K562 (cell line): Measurements from ENCODE around the gene ABHD14A. TPM values are rescaled to one million over a fixed set of nuclear protein-coding genes. Genes with fewer than 3 reads are reported as not detected.

ENCODE experiments used
- ATF6 ChIP-seq: sonication (generic); formaldehyde crosslinking; IDR thresholded peaks from 2 replicates; pipeline ENCODE4 v1.4.0; 2020; ENCODE audit warnings: mild to moderate bottlenecking, missing genetic modification reagents
- CREM ChIP-seq: IDR thresholded peaks from 2 replicates; pipeline ENCODE4 v1.6.1; 2014; ENCODE audit warnings: antibody characterized with exemption, low read depth
- CTCF ChIP-seq, 3 experiments: IDR thresholded peaks in 2 of 3; conservative IDR thresholded peaks in 1 of 3; 2 replicates each; pipeline ENCODE4 v1.5.1; 2011 to 2012; ENCODE audit warnings: low read length in 3 of 3, mild to moderate bottlenecking in 3 of 3, control low read depth in 2 of 3, improper control_type of control experiment in 1 of 3, inconsistent platforms in 1 of 3, low read depth in 1 of 3, mixed read lengths in 1 of 3, moderate library complexity in 1 of 3; ENCODE audit not compliant: insufficient read depth in 2 of 3
- ELF2 ChIP-seq: fragments of 250-450 bp; sonication (Bioruptor Pico); IDR thresholded peaks from 2 replicates; pipeline ENCODE4 v1.5.0; 2021; ENCODE audit warnings: mild to moderate bottlenecking
- EP300 ChIP-seq: IDR thresholded peaks from 2 replicates; pipeline ENCODE4 v1.6.1; 2012; ENCODE audit warnings: low read length, improper control_type of control experiment
- ETS1 ChIP-seq: conservative IDR thresholded peaks from 2 replicates; pipeline ENCODE4 v1.6.1; 2011; ENCODE audit warnings: low read depth, mild to moderate bottlenecking, low read length; ENCODE audit not compliant: control insufficient read depth
- MAZ ChIP-seq, 2 experiments: fragments of 450-650 bp in 1 of 2; sonication (generic) in 1 of 2; formaldehyde crosslinking; IDR thresholded peaks in 1 of 2; conservative IDR thresholded peaks in 1 of 2; 2 replicates each; pipeline versions ENCODE4 v1.4.0 to v1.5.0; 2020; ENCODE audit warnings: mild to moderate bottlenecking in 1 of 2, missing genetic modification reagents in 1 of 2
- NEUROD1 ChIP-seq: fragments of 150-350 bp; IDR thresholded peaks from 2 replicates; pipeline ENCODE4 v1.6.1; 2014; ENCODE audit warnings: borderline replicate concordance, low read length, low read depth; ENCODE audit not compliant: partially characterized antibody
- POLR2H ChIP-seq: IDR thresholded peaks from 2 replicates; pipeline ENCODE4 v1.6.1; 2016; ENCODE audit warnings: missing genetic modification characterization, low read depth, mild to moderate bottlenecking, control low read depth, missing compliant biosample characterization, moderate library complexity
- RAD51 ChIP-seq: fragments of 450-650 bp; IDR thresholded peaks from 2 replicates; pipeline ENCODE4 v1.7.1; 2016; ENCODE audit warnings: low read depth, mild to moderate bottlenecking, borderline replicate concordance
- SMAD4 ChIP-seq: fragments of 250-450 bp; sonication (Bioruptor Pico); conservative IDR thresholded peaks from 2 replicates; pipeline ENCODE4 v1.8.0; 2021; ENCODE audit warnings: inconsistent platforms, mild to moderate bottlenecking, moderate library complexity
- TAF9B ChIP-seq: fragments of 450-650 bp; IDR thresholded peaks from 2 replicates; pipeline ENCODE4 v1.6.1; 2018; ENCODE audit warnings: mild to moderate bottlenecking; ENCODE audit not compliant: partially characterized antibody
- ZBTB11 ChIP-seq, 3 experiments: fragments of 200-800 bp in 1 of 3; fragments of 250-450 bp in 1 of 3; fragments of 450-650 bp in 1 of 3; sonication (Bioruptor Pico) in 1 of 3; sonication (Bioruptor generic) in 1 of 3; formaldehyde crosslinking in 1 of 3; IDR thresholded peaks; 2 replicates each; pipeline versions ENCODE4 v1.6.1 to v1.8.0; 2016 to 2022; ENCODE audit warnings: mild to moderate bottlenecking in 2 of 3, missing genetic modification characterization in 2 of 3, missing compliant biosample characterization in 1 of 3, moderate library complexity in 1 of 3
- ZNF263 ChIP-seq: sonication (generic); formaldehyde crosslinking; IDR thresholded peaks from 2 replicates; pipeline ENCODE4 v1.8.0; 2022; ENCODE audit warnings: mild to moderate bottlenecking, missing genetic modification reagents, borderline replicate concordance
- ZNF3 ChIP-seq: fragments of 250-450 bp; sonication (Bioruptor Pico); IDR thresholded peaks from 2 replicates; pipeline ENCODE4 v1.5.0; 2021; ENCODE audit warnings: mild to moderate bottlenecking, moderate library complexity
- ZNF436 ChIP-seq: fragments of 250-450, 450-650 bp; sonication (Bioruptor Pico); formaldehyde crosslinking; IDR thresholded peaks from 2 replicates; pipeline ENCODE4 v1.7.0; 2020; ENCODE audit warnings: mild to moderate bottlenecking
- polyA plus RNA-seq, 8 experiments: library from polyadenylated mRNA; depleted of rRNA in 4 of 8; stranded (reverse) in 5 of 8; unstranded in 3 of 8; fragments of >200 nt; fragmentation: Nextera tagmentation in 2 of 8; fragmentation: Illumina TruSeq in 1 of 8; extraction: Ambion mirVana in 2 of 8; extraction: Trizol in 1 of 8; gene quantifications; 2 replicates each; pipeline versions ENCODE4 v1.2.1 to v1.2.3, GENCODE V29; 2011 to 2014; ENCODE audit warnings: inconsistent platforms in 1 of 8, missing spikeins in 1 of 8
- total RNA-seq, 7 experiments: library from RNA; depleted of rRNA in 6 of 7; stranded (reverse); fragments of >200 nt in 6 of 7; fragmentation: Illumina TruSeq in 2 of 7; extraction: Trizol in 2 of 7; gene quantifications; 2 replicates each; pipeline versions ENCODE4 v1.2.1 to v1.2.3, GENCODE V29; 2011 to 2021; ENCODE audit warnings: low replicate concordance in 1 of 7

Gene ABHD14A
- total and polyA plus RNA-seq, 9 of the 15 experiments (the other 6 are each of a cell fraction or from before 2014, with no cell fraction given) = 0.90 to 10.5 (median 8.3) TPM

- TF ChIP-seq ATF6 (peak; percentile 68; the same call in 1 of the 2 replicates), ZNF3 (CRISPR knock-in tag) (no peak), EP300 (no peak), SMAD4 (CRISPR knock-in tag) (peak; percentile 28; the same call in 1 of the 2 replicates), TAF9B (peak; percentile 7), NEUROD1 (peak; percentile 73), ZNF263 (CRISPR knock-in tag) (peak; percentile 32; the same call in 1 of the 2 replicates), ETS1 (peak; percentile 80), RAD51 (peak; percentile 40; the same call in 1 of the 2 replicates), ZNF436 (CRISPR knock-in tag) (no peak), MAZ (CRISPR knock-in tag; conservative IDR thresholded peaks at IDR 0.05 in 1 of 2, IDR thresholded peaks at IDR 0.05 in 1 of 2) (peak in 1 of 2 experiments; percentile 91; a peak in 2 of 4 replicates), POLR2H (tag) (0 out of 2 replicates have a peak, but pooled peaks have one; percentile 40), ELF2 (0 out of 2 replicates have a peak, but pooled peaks have one; percentile 52), CTCF (IDR thresholded peaks at IDR 0.05 in 2 of 3, conservative IDR thresholded peaks at IDR 0.05 in 1 of 3; ENCODE audit: insufficient read depth in 2 of 3, low read depth in 1 of 3, low read length in 3 of 3) (peak; percentile 94 to 98 (median 96)), CREM (peak; percentile 33; the same call in 1 of the 2 replicates), ZBTB11 (CRISPR knock-in tag; IDR thresholded peaks at IDR 0.05) (peak in 1 of 3 experiments; percentile 84; a peak in 2 of 6 replicates)
Observed at GRCh38 chr3:51941798-51942602, 32.9 kb upstream of the ABHD14A start, which contains the start of the genes PARP3 and RRP9 (continued).
